Measurements from ENCODE around the gene ITLN2.
A peak's percentile ranks its signal among the peaks of the same experiment; 100 is the strongest.

Gene ITLN2

GRCh38 chr1:160985723-160986122 is 31.1 kb upstream of the ITLN2 start:
- Histone ChIP-seq H3K4me3 (ENCODE audit: low read depth in 1 of 2, low read length in 2 of 2) (no peak overlapping the region), H3K9ac (ENCODE audit: low read depth in 1 of 2, low read length in 2 of 2) (no peak overlapping the region), H3K9me3 (ENCODE audit: control insufficient read depth in 1 of 2, low read length in 2 of 2) (no peaks in the 10 kb centered on the region), H3K27ac (ENCODE audit: low read depth, low read length) (no peak overlapping the region), H3K4me1 (ENCODE audit: control insufficient read depth in 1 of 2, insufficient read depth in 2 of 2, low read length in 2 of 2) (peaks cover 4 to 6% of the 10 kb centered on the region in 2 donors), H3K27me3 (ENCODE audit: control insufficient read depth in 1 of 2, insufficient read depth in 2 of 2, low read length in 2 of 2) (peaks cover 3 to 8% of the 10 kb centered on the region in 2 donors), H3K36me3 (ENCODE audit: control insufficient read depth in 1 of 2, insufficient read depth in 2 of 2, low read length in 2 of 2) (no peaks in the 10 kb centered on the region)

- H3K27ac ChIP-seq (ENCODE audit: low read depth, low read length): no peak overlapping the region
- peaks cover 3 to 8% of the 10 kb centered on the region in 2 donors for H3K27me3 ChIP-seq (ENCODE audit: control insufficient read depth in 1 of 2, insufficient read depth in 2 of 2, low read length in 2 of 2)
- no peaks in the 10 kb centered on the region for H3K36me3 ChIP-seq (ENCODE audit: control insufficient read depth in 1 of 2, insufficient read depth in 2 of 2, low read length in 2 of 2)
- no peak overlapping the region for H3K9ac ChIP-seq (ENCODE audit: low read depth in 1 of 2, low read length in 2 of 2)
- H3K4me3 ChIP-seq (ENCODE audit: low read depth in 1 of 2, low read length in 2 of 2): peak overlapping the region in 1 of 2 donors; percentile 45
- H3K9me3 ChIP-seq (ENCODE audit: control insufficient read depth in 1 of 2, low read length in 2 of 2): no peaks in the 10 kb centered on the region
- peaks cover 0 to 4% of the 10 kb centered on the region in 2 donors for H3K4me1 ChIP-seq (ENCODE audit: control insufficient read depth in 1 of 2, insufficient read depth in 2 of 2, low read length in 2 of 2)
Observed at GRCh38 chr1:160981584-160982411, 27.2 kb upstream of the ITLN2 start.

- no peaks in the 10 kb centered on the region for H3K36me3 ChIP-seq (ENCODE audit: control insufficient read depth in 1 of 2, insufficient read depth in 2 of 2, low read length in 2 of 2)
- H3K9me3 ChIP-seq (ENCODE audit: control insufficient read depth in 1 of 2, low read length in 2 of 2): no peaks in the 10 kb centered on the region
- H3K4me3 ChIP-seq (ENCODE audit: low read depth in 1 of 2, low read length in 2 of 2): no peak overlapping the region
- peaks cover 0 to 4% of the 10 kb centered on the region in 2 donors for H3K4me1 ChIP-seq (ENCODE audit: control insufficient read depth in 1 of 2, insufficient read depth in 2 of 2, low read length in 2 of 2)
- no peak overlapping the region for H3K9ac ChIP-seq (ENCODE audit: low read depth in 1 of 2, low read length in 2 of 2)
- H3K27ac ChIP-seq (ENCODE audit: low read depth, low read length): no peak overlapping the region
- peaks cover 3 to 8% of the 10 kb centered on the region in 2 donors for H3K27me3 ChIP-seq (ENCODE audit: control insufficient read depth in 1 of 2, insufficient read depth in 2 of 2, low read length in 2 of 2)
Observed at GRCh38 chr1:160979286-160979685, 24.7 kb upstream of the ITLN2 start.

GRCh38 chr1:160978510-160978927 is 23.9 kb upstream of the ITLN2 start:
- no peak overlapping the region for H3K4me3 ChIP-seq (ENCODE audit: low read depth in 1 of 2, low read length in 2 of 2)

GRCh38 chr1:160975026-160975425 is 20.4 kb upstream of the ITLN2 start:
- H3K36me3 ChIP-seq (ENCODE audit: control insufficient read depth in 1 of 2, insufficient read depth in 2 of 2, low read length in 2 of 2): no peaks in the 10 kb centered on the region
- H3K27ac ChIP-seq (ENCODE audit: low read depth, low read length): no peak overlapping the region
- H3K9ac ChIP-seq (ENCODE audit: low read depth in 1 of 2, low read length in 2 of 2): no peak overlapping the region
- H3K4me1 ChIP-seq (ENCODE audit: control insufficient read depth in 1 of 2, insufficient read depth in 2 of 2, low read length in 2 of 2): peaks cover 0 to 6% of the 10 kb centered on the region in 2 donors
- H3K9me3 ChIP-seq (ENCODE audit: control insufficient read depth in 1 of 2, low read length in 2 of 2): no peaks in the 10 kb centered on the region
- H3K27me3 ChIP-seq (ENCODE audit: control insufficient read depth in 1 of 2, insufficient read depth in 2 of 2, low read length in 2 of 2): no peaks in the 10 kb centered on the region
- H3K4me3 ChIP-seq (ENCODE audit: low read depth in 1 of 2, low read length in 2 of 2): no peak overlapping the region

More at GRCh38 chr1:160978510-160978927, 23.9 kb upstream of the ITLN2 start:
- H3K4me1 ChIP-seq (ENCODE audit: control insufficient read depth in 1 of 2, insufficient read depth in 2 of 2, low read length in 2 of 2): peaks cover 0 to 4% of the 10 kb centered on the region in 2 donors
- no peak overlapping the region for H3K27ac ChIP-seq (ENCODE audit: low read depth, low read length)
- no peaks in the 10 kb centered on the region for H3K9me3 ChIP-seq (ENCODE audit: control insufficient read depth in 1 of 2, low read length in 2 of 2)
- H3K36me3 ChIP-seq (ENCODE audit: control insufficient read depth in 1 of 2, insufficient read depth in 2 of 2, low read length in 2 of 2): no peaks in the 10 kb centered on the region
- H3K9ac ChIP-seq (ENCODE audit: low read depth in 1 of 2, low read length in 2 of 2): no peak overlapping the region
- peaks cover 3 to 8% of the 10 kb centered on the region in 2 donors for H3K27me3 ChIP-seq (ENCODE audit: control insufficient read depth in 1 of 2, insufficient read depth in 2 of 2, low read length in 2 of 2)

GRCh38 chr1:160973491-160973890 is 18.9 kb upstream of the ITLN2 start:
- no peaks in the 10 kb centered on the region for H3K27me3 ChIP-seq (ENCODE audit: control insufficient read depth in 1 of 2, insufficient read depth in 2 of 2, low read length in 2 of 2)
- H3K36me3 ChIP-seq (ENCODE audit: control insufficient read depth in 1 of 2, insufficient read depth in 2 of 2, low read length in 2 of 2): no peaks in the 10 kb centered on the region
- H3K4me1 ChIP-seq (ENCODE audit: control insufficient read depth in 1 of 2, insufficient read depth in 2 of 2, low read length in 2 of 2): peaks cover 0 to 6% of the 10 kb centered on the region in 2 donors
- H3K9me3 ChIP-seq (ENCODE audit: control insufficient read depth in 1 of 2, low read length in 2 of 2): no peaks in the 10 kb centered on the region
- H3K9ac ChIP-seq (ENCODE audit: low read depth in 1 of 2, low read length in 2 of 2): no peak overlapping the region
- H3K4me3 ChIP-seq (ENCODE audit: low read depth in 1 of 2, low read length in 2 of 2): no peak overlapping the region
- no peak overlapping the region for H3K27ac ChIP-seq (ENCODE audit: low read depth, low read length)

- peaks cover 0 to 6% of the 10 kb centered on the region in 2 donors for H3K4me1 ChIP-seq (ENCODE audit: control insufficient read depth in 1 of 2, insufficient read depth in 2 of 2, low read length in 2 of 2)
- no peak overlapping the region for H3K9ac ChIP-seq (ENCODE audit: low read depth in 1 of 2, low read length in 2 of 2)
- no peaks in the 10 kb centered on the region for H3K36me3 ChIP-seq (ENCODE audit: control insufficient read depth in 1 of 2, insufficient read depth in 2 of 2, low read length in 2 of 2)
- H3K9me3 ChIP-seq (ENCODE audit: control insufficient read depth in 1 of 2, low read length in 2 of 2): no peaks in the 10 kb centered on the region
- H3K27ac ChIP-seq (ENCODE audit: low read depth, low read length): no peak overlapping the region
- no peak overlapping the region for H3K4me3 ChIP-seq (ENCODE audit: low read depth in 1 of 2, low read length in 2 of 2)
- no peaks in the 10 kb centered on the region for H3K27me3 ChIP-seq (ENCODE audit: control insufficient read depth in 1 of 2, insufficient read depth in 2 of 2, low read length in 2 of 2)
Observed at GRCh38 chr1:160972939-160973338, 18.3 kb upstream of the ITLN2 start.

GRCh38 chr1:160971618-160972056 is 17.0 kb upstream of the ITLN2 start:
- H3K27me3 ChIP-seq (ENCODE audit: control insufficient read depth in 1 of 2, insufficient read depth in 2 of 2, low read length in 2 of 2): no peaks in the 10 kb centered on the region
- H3K4me3 ChIP-seq (ENCODE audit: low read depth in 1 of 2, low read length in 2 of 2): no peak overlapping the region
- peaks cover 0 to 6% of the 10 kb centered on the region in 2 donors for H3K4me1 ChIP-seq (ENCODE audit: control insufficient read depth in 1 of 2, insufficient read depth in 2 of 2, low read length in 2 of 2)
- H3K36me3 ChIP-seq (ENCODE audit: control insufficient read depth in 1 of 2, insufficient read depth in 2 of 2, low read length in 2 of 2): no peaks in the 10 kb centered on the region
- H3K9ac ChIP-seq (ENCODE audit: low read depth in 1 of 2, low read length in 2 of 2): no peak overlapping the region
- no peak overlapping the region for H3K27ac ChIP-seq (ENCODE audit: low read depth, low read length)
- H3K9me3 ChIP-seq (ENCODE audit: control insufficient read depth in 1 of 2, low read length in 2 of 2): no peaks in the 10 kb centered on the region

GRCh38 chr1:160963521-160963920 is 8.9 kb upstream of the ITLN2 start:
- H3K9me3 ChIP-seq (ENCODE audit: control insufficient read depth in 1 of 2, low read length in 2 of 2): no peaks in the 10 kb centered on the region
- H3K4me1 ChIP-seq (ENCODE audit: control insufficient read depth in 1 of 2, insufficient read depth in 2 of 2, low read length in 2 of 2): no peaks in the 10 kb centered on the region
- no peaks in the 10 kb centered on the region for H3K27me3 ChIP-seq (ENCODE audit: control insufficient read depth in 1 of 2, insufficient read depth in 2 of 2, low read length in 2 of 2)
- H3K9ac ChIP-seq (ENCODE audit: low read depth in 1 of 2, low read length in 2 of 2): no peak overlapping the region
- no peak overlapping the region for H3K27ac ChIP-seq (ENCODE audit: low read depth, low read length)
- no peak overlapping the region for H3K4me3 ChIP-seq (ENCODE audit: low read depth in 1 of 2, low read length in 2 of 2)
- H3K36me3 ChIP-seq (ENCODE audit: control insufficient read depth in 1 of 2, insufficient read depth in 2 of 2, low read length in 2 of 2): no peaks in the 10 kb centered on the region

GRCh38 chr1:160961419-160961818 is 6.8 kb upstream of the ITLN2 start:
- H3K27ac ChIP-seq (ENCODE audit: low read depth, low read length): no peak overlapping the region
- no peaks in the 10 kb centered on the region for H3K4me1 ChIP-seq (ENCODE audit: control insufficient read depth in 1 of 2, insufficient read depth in 2 of 2, low read length in 2 of 2)
- no peaks in the 10 kb centered on the region for H3K36me3 ChIP-seq (ENCODE audit: control insufficient read depth in 1 of 2, insufficient read depth in 2 of 2, low read length in 2 of 2)
- H3K27me3 ChIP-seq (ENCODE audit: control insufficient read depth in 1 of 2, insufficient read depth in 2 of 2, low read length in 2 of 2): no peaks in the 10 kb centered on the region
- no peak overlapping the region for H3K4me3 ChIP-seq (ENCODE audit: low read depth in 1 of 2, low read length in 2 of 2)
- H3K9ac ChIP-seq (ENCODE audit: low read depth in 1 of 2, low read length in 2 of 2): no peak overlapping the region
- no peaks in the 10 kb centered on the region for H3K9me3 ChIP-seq (ENCODE audit: control insufficient read depth in 1 of 2, low read length in 2 of 2)

Data from duodenal mucosa (tissue), 2 donors.